Measurements from ENCODE around the gene HORMAD2.

- TF ChIP-seq CTCF (IDR thresholded peaks at IDR 0.05; ENCODE audit: insufficient read depth, low read depth, low read length) (no peak), EZH2 (IDR thresholded peaks at IDR 0.05; ENCODE audit: insufficient read depth, low read length) (no peak)
These were observed 78.7 kb downstream of the HORMAD2 start for GRCh38 chr22:30158744-30159500.
